ENCODE data around the gene NACC1. TPM values are rescaled to one million over a fixed set of nuclear protein-coding genes. Genes with fewer than 3 reads are reported as not detected.
A peak's percentile ranks its signal among the peaks of the same experiment; 100 is the strongest.
"Not testable (repeated sequence)": the region's sequence is repeated elsewhere in the genome, so short reads cannot be mapped to it uniquely, and the experiment has no call there.

NACC1 gene
- total RNA-seq, 1 donor from 2014 or later: 66.1 TPM

DNA sequence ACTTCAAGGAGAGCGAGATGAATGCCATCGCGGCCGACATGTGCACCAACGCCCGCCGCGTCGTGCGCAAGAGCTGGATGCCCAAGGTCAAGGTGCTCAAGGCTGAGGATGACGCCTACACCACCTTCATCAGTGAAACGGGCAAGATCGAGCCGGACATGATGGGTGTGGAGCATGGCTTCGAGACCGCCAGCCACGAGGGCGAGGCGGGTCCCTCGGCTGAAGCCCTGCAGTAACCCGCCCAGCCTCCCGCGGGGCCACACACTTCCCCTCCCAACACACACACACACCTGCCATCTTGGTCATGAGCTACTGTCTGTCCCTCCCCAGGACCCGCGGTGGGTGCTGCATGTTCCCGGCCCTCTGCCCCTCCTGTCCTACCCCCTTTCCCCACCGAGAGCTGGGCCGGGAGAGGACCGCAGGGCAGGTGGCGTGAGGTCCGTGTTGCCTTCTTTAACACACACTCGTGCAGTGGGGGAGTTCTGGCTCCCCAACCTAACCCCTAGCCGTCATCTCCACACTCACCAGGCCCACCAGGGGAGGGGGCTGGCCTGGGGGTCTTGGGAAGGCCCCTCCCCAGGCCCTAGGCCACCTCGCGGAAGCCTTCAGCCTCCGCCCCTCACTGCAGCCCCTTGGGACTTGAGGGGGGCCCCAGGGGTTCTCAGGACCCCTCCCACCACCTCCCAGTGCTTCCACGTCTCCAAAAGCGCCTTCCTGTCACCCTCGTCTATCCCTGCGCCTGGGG lies 20.3 kb downstream of the NACC1 start:
- H3K27me3 ChIP-seq (ENCODE audit: control insufficient read depth, insufficient read depth, low read length): no peaks in the 10 kb centered on the region
- TF ChIP-seq, protein P1, sequence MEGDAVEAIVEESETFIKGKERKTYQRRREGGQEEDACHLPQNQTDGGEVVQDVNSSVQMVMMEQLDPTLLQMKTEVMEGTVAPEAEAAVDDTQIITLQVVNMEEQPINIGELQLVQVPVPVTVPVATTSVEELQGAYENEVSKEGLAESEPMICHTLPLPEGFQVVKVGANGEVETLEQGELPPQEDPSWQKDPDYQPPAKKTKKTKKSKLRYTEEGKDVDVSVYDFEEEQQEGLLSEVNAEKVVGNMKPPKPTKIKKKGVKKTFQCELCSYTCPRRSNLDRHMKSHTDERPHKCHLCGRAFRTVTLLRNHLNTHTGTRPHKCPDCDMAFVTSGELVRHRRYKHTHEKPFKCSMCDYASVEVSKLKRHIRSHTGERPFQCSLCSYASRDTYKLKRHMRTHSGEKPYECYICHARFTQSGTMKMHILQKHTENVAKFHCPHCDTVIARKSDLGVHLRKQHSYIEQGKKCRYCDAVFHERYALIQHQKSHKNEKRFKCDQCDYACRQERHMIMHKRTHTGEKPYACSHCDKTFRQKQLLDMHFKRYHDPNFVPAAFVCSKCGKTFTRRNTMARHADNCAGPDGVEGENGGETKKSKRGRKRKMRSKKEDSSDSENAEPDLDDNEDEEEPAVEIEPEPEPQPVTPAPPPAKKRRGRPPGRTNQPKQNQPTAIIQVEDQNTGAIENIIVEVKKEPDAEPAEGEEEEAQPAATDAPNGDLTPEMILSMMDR (IDR thresholded peaks at IDR 0.05; ENCODE audit: insufficient read depth, low read length, poor library complexity, severe bottlenecking): no peak
- H3K36me3 ChIP-seq (ENCODE audit: control insufficient read depth, insufficient read depth, low read length): no peaks in the 10 kb centered on the region
- DNase-seq (ENCODE audit: low read depth): no peak
- H3K4me3 ChIP-seq (ENCODE audit: low read depth, low read length): no peak overlapping the region

DNA sequence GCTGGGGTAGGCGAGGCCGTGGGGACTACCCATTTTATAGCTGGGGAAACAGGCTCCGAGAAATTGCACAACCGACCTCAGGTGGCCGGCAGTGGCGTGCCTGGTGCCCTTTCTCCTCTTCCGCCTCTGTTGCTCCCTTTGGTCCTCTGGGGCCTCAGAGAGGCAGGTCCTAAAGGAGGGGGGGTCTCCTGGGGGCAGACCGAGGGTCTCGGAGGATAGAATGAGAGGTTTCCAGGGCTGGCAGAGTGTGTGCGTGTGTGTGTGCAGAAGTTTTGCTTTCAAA lies 20.8 kb downstream of the NACC1 start:
- Histone ChIP-seq H3K36me3 (ENCODE audit: control insufficient read depth, insufficient read depth, low read length) (no peaks in the 10 kb centered on the region), H3K4me3 (ENCODE audit: low read depth, low read length) (no peak overlapping the region), H3K27me3 (ENCODE audit: control insufficient read depth, insufficient read depth, low read length) (no peaks in the 10 kb centered on the region)
- TF ChIP-seq, protein P1 (IDR thresholded peaks at IDR 0.05; ENCODE audit: insufficient read depth, low read length, poor library complexity, severe bottlenecking): no peak
- no peak for DNase-seq (ENCODE audit: low read depth)

DNA sequence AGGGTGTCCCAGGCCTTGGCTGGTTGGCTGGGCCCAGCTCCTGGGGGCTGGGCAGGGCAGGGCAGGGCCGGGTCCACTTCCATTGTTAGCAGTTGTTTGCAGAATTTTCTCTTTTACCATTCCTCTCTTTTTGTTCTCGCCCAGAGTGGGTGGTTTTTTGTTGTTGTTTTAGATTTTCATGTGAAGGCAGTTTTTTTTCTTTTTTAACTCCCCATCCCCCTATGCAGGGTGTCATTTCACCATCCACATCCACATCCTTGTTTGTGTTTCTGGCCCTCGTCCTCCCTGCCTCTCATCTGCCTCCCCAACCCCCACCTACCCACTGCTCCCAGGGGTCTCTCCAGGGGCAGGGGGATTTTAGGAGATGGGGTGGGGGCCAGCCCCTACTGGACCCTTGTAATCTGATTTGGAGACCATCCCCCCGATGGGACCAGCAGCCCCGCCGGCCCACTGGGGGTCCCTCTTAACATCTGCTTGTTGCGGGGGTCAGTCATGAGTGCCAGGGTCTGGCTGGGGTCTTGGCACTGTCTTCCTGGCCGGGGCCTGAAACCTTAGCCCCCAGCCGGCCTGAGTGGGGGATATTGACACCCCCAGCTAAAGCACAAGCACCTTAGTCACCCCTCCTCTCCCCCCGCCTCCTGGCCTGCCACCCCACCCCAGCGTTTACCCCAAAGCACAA lies 21.7 kb downstream of the NACC1 start:
- Histone ChIP-seq H3K27me3 (ENCODE audit: control insufficient read depth, insufficient read depth, low read length) (no peaks in the 10 kb centered on the region), H3K4me3 (ENCODE audit: low read depth, low read length) (no peak overlapping the region), H3K36me3 (ENCODE audit: control insufficient read depth, insufficient read depth, low read length) (peaks cover 2% of the 10 kb centered on the region)
- TF ChIP-seq, protein P1 (IDR thresholded peaks at IDR 0.05; ENCODE audit: insufficient read depth, low read length, poor library complexity, severe bottlenecking): no peak
- no peak for DNase-seq (ENCODE audit: low read depth)

DNA sequence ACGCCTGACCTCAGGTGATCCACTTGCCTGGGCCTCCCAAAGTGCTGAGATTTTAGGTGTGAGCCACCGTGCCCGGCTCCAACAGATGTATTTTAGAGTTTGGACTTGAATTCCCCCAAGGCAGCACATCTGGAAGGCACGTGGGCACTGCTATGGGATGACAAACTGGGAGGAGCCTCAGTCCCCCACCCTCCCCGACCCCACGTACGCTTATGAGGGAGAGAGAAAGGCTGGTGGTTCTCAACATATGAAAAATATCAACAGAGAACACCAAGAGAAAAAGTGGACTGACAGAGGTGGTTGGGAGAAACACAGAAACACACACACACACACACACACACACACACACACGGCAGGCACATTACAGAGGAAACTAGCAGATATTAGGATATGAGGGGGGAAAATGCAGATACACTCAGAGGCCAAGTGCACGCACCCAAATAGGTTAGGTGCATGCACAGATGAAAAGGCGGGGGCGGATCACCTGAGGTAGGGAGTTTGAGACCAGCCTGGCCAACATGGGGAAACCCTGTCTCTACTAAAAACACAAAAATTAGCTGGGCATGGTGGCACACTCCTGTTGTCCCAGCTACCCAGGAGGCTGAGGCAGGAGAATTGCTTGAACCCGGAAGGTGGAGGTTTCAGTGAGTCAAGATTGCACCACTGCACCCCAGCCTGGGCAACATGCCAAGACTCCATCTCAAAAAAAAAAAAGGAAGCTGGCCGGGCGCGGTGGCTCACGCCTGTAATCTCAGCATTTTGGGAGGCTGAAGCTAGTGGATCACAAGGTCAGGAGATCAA lies 28.9 kb downstream of the NACC1 start:
- Histone ChIP-seq H3K27me3 (ENCODE audit: control insufficient read depth, insufficient read depth, low read length) (no peaks in the 10 kb centered on the region), H3K36me3 (ENCODE audit: control insufficient read depth, insufficient read depth, low read length) (peaks cover 5% of the 10 kb centered on the region), H3K4me3 (ENCODE audit: low read depth, low read length) (no peak overlapping the region)
- TF ChIP-seq, protein P1 (IDR thresholded peaks at IDR 0.05; ENCODE audit: insufficient read depth, low read length, poor library complexity, severe bottlenecking): no peak
- no peak for DNase-seq (ENCODE audit: low read depth)

DNA sequence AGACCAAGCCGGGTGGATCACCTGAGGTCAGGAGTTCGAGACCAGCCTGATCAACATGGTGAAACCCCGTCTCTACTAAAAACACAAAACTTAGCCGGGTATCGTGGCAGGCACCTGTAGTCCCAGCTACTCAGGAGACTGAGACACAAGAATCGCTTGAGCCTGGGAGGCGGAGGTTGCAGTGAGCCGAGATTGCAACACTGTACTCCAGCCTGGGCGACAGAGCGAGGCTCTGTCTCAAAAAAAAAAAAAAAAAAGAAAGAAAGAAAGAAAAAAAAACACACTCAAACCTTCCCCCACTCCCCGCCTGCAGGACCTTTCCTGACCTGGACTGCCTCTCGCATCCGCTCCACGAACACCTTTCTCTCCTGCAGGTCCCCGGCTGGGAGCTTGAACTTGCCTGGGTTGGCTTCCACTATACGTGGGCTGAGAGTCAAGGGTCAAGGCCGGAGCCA lies 31.1 kb downstream of the NACC1 start:
- H3K4me3 ChIP-seq (ENCODE audit: low read depth, low read length): peak overlapping the region; percentile 72
- DNase-seq (ENCODE audit: low read depth); H3K27me3 ChIP-seq (ENCODE audit: control insufficient read depth, insufficient read depth, low read length); H3K36me3 ChIP-seq (ENCODE audit: control insufficient read depth, insufficient read depth, low read length): not testable (repeated sequence)

DNA sequence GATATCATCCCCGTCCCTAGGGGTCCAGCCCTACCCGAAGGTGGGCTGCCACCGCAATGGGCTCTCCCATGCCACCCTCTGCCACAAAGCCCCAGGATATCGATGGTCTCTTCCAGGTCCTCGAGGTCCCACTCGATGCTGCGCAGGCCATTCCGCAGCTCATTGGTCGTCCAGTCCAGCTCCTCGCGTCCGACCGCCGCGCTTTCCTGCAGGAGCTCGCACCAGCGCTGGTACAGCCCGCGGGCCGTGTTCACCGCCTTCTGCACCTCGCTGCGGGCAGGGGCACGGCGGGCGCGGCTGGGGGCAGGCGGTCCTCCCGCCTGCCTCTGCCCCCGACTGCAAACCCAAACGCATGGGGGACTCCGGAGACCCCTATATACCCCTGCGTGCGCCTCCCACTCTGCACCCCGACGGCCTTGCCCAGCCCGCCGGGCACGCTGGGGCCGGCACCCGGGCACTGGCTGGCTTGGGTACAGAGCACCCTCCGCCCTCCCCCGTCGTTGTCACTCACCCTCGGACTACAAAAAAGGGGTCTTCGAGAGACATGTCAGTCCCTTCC lies 31.6 kb downstream of the NACC1 start:
- TF ChIP-seq, protein P1 (IDR thresholded peaks at IDR 0.05; ENCODE audit: insufficient read depth, low read length, poor library complexity, severe bottlenecking): no peak
- Histone ChIP-seq H3K27me3 (ENCODE audit: control insufficient read depth, insufficient read depth, low read length) (no peaks in the 10 kb centered on the region), H3K4me3 (ENCODE audit: low read depth, low read length) (peak overlapping the region; percentile 72), H3K36me3 (ENCODE audit: control insufficient read depth, insufficient read depth, low read length) (peaks cover 3% of the 10 kb centered on the region)
- no peak for DNase-seq (ENCODE audit: low read depth)
